Raji (cell line): ENCODE results near the gene MOCS1.

Experiments used
- POLR2A ChIP-seq: IDR thresholded peaks from 2 replicates; pipeline ENCODE4 v1.6.1; 2011; ENCODE audit warnings: low read depth, low read length, control low read depth; ENCODE audit not compliant: insufficient read depth

Gene MOCS1

GRCh38 chr6:39930540-39930939, 3.7 kb downstream of the MOCS1 start:
- TF ChIP-seq POLR2A: no peak

GRCh38 chr6:39929733-39930461, 4.4 kb downstream of the MOCS1 start:
- no peak for TF ChIP-seq POLR2A

- TF ChIP-seq POLR2A: no peak
Observed at GRCh38 chr6:39929039-39929732, 5.1 kb downstream of the MOCS1 start.

- TF ChIP-seq POLR2A: no peak
Observed at GRCh38 chr6:39927159-39927558, 7.1 kb downstream of the MOCS1 start.

GRCh38 chr6:39926668-39927067, 7.6 kb downstream of the MOCS1 start:
- TF ChIP-seq POLR2A: no peak

GRCh38 chr6:39925931-39926290, 8.4 kb downstream of the MOCS1 start:
- no peak for TF ChIP-seq POLR2A

- no peak for TF ChIP-seq POLR2A
Observed at GRCh38 chr6:39925191-39925930, 8.9 kb downstream of the MOCS1 start.

GRCh38 chr6:39924283-39924682, 10.0 kb downstream of the MOCS1 start:
- TF ChIP-seq POLR2A: no peak

- TF ChIP-seq POLR2A: no peak
Observed at GRCh38 chr6:39923861-39924260, 10.4 kb downstream of the MOCS1 start.

- TF ChIP-seq POLR2A: no peak
Observed at GRCh38 chr6:39923394-39923793, 10.9 kb downstream of the MOCS1 start.

GRCh38 chr6:39922821-39923220, 11.4 kb downstream of the MOCS1 start:
- no peak for TF ChIP-seq POLR2A

- TF ChIP-seq POLR2A: no peak
Observed at GRCh38 chr6:39920157-39920556, 14.1 kb downstream of the MOCS1 start.

GRCh38 chr6:39918831-39919230, 15.4 kb downstream of the MOCS1 start:
- no peak for TF ChIP-seq POLR2A

GRCh38 chr6:39917981-39918380, 16.3 kb downstream of the MOCS1 start:
- TF ChIP-seq POLR2A: no peak

GRCh38 chr6:39917329-39917728, 16.9 kb downstream of the MOCS1 start:
- TF ChIP-seq POLR2A: no peak

- TF ChIP-seq POLR2A: no peak
Observed at GRCh38 chr6:39915866-39916265, 18.4 kb downstream of the MOCS1 start.
